Peyer's patch (tissue), 4 donors: ENCODE measurements around the gene PAK1.

Experiments
- CTCF ChIP-seq, 6 experiments: fragments of 450-650 bp in 4 of 6; fragments of 200-600 bp in 2 of 6; sonication (generic) in 1 of 6; IDR thresholded peaks; one replicate each; pipeline ENCODE4 v1.5.1; 2017 to 2019; ENCODE audit warnings: antibody characterized with exemption in 6 of 6, mild to moderate bottlenecking in 3 of 6, moderate library complexity in 1 of 6
- POLR2A ChIP-seq, 2 donors: fragments of 450-650 bp; IDR thresholded peaks; one replicate each; pipeline ENCODE4 v1.5.1; 2017; ENCODE audit warnings: antibody characterized with exemption in 2 of 2, mild to moderate bottlenecking in 2 of 2, moderate library complexity in 2 of 2

DNA sequence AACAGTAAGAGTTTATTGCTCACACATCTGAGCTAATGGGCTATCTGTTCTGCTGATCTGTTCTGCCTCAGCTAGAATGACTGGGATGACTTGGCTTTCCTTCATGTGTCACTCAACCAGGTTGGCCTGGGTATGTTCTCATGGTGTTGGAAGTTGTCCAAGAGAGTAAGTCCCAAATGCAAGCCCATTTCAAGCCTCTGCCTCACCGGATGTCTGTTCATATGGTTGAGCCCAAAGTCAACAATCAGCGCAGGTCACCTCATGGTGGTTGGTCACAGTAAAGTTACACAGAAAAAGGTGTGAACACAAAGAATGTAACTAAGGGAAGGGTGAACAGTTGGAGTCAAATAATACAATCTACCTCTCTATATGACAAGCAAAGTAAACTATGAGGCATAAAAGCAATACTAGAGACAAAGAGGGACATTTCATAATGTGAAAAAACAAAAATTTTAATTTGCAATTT lies 174.3 kb downstream of the PAK1 start:
- TF ChIP-seq CTCF (IDR thresholded peaks at IDR 0.05) (no peak), POLR2A (IDR thresholded peaks at IDR 0.05) (no peak)
